GM21825 (cell line): ENCODE data around the gene CCM2.
"Not testable (repeated sequence)": the region's sequence is repeated elsewhere in the genome, so short reads cannot be mapped to it uniquely, and the experiment has no call there.

Source experiments
- ATAC-seq: cut with Tn5 transposase; IDR thresholded peaks from one replicate; pipeline ENCODE4 v1.9.1; 2021; ENCODE audit warnings: mild to moderate bottlenecking, moderate library complexity; ENCODE audit not compliant: unreplicated experiment

The CCM2 gene

GRCh38 chr7:44998153-44998871 lies 1.7 kb upstream of the CCM2 start:
- ATAC-seq = no peak

- ATAC-seq = peak; percentile 74
Observed at GRCh38 chr7:44999245-45000092, 532 bp upstream of the CCM2 start.

- peak; percentile 29 for ATAC-seq
Observed at GRCh38 chr7:45001138-45001694, 1.2 kb downstream of the CCM2 start.

GRCh38 chr7:45001826-45002225 lies 1.8 kb downstream of the CCM2 start:
- no peak for ATAC-seq

GRCh38 chr7:45003789-45004188 lies 3.8 kb downstream of the CCM2 start:
- ATAC-seq = no peak

GRCh38 chr7:45007106-45007505 lies 7.1 kb downstream of the CCM2 start:
- no peak for ATAC-seq

- peak; percentile 66 for ATAC-seq
Observed at GRCh38 chr7:45007571-45008328, 7.7 kb downstream of the CCM2 start.

- ATAC-seq = no peak
Observed at GRCh38 chr7:45013465-45013967, 13.5 kb downstream of the CCM2 start.

- ATAC-seq = no peak
Observed at GRCh38 chr7:45015313-45015712, 15.3 kb downstream of the CCM2 start.

GRCh38 chr7:45017253-45017652 lies 17.3 kb downstream of the CCM2 start:
- ATAC-seq = no peak

GRCh38 chr7:45020915-45021314 lies 20.9 kb downstream of the CCM2 start:
- no peak for ATAC-seq

- peak; percentile 55 for ATAC-seq
Observed at GRCh38 chr7:45021604-45022296, 21.7 kb downstream of the CCM2 start.

GRCh38 chr7:45024126-45024744 lies 24.2 kb downstream of the CCM2 start:
- ATAC-seq = no peak

- not testable (repeated sequence) for ATAC-seq
Observed at GRCh38 chr7:45025473-45025872, 25.5 kb downstream of the CCM2 start.

- no peak for ATAC-seq
Observed at GRCh38 chr7:45026013-45026412, 26.0 kb downstream of the CCM2 start.

GRCh38 chr7:45026984-45027773 lies 27.2 kb downstream of the CCM2 start:
- ATAC-seq = peak; percentile 37

- peak; percentile 8 for ATAC-seq
Observed at GRCh38 chr7:45027774-45028114, 27.7 kb downstream of the CCM2 start.

- no peak for ATAC-seq
Observed at GRCh38 chr7:45028138-45028919, 28.3 kb downstream of the CCM2 start.
